GM21367 (cell line): Measurements from ENCODE around the gene IL36G.
A peak's percentile ranks its signal among the peaks of the same experiment; 100 is the strongest.
"Not testable (repeated sequence)": the region's sequence is repeated elsewhere in the genome, so short reads cannot be mapped to it uniquely, and the experiment has no call there.

Source experiments
- ATAC-seq: cut with Tn5 transposase; IDR thresholded peaks from one replicate; pipeline ENCODE4 v1.9.1; 2021; ENCODE audit not compliant: unreplicated experiment

The IL36G gene

DNA sequence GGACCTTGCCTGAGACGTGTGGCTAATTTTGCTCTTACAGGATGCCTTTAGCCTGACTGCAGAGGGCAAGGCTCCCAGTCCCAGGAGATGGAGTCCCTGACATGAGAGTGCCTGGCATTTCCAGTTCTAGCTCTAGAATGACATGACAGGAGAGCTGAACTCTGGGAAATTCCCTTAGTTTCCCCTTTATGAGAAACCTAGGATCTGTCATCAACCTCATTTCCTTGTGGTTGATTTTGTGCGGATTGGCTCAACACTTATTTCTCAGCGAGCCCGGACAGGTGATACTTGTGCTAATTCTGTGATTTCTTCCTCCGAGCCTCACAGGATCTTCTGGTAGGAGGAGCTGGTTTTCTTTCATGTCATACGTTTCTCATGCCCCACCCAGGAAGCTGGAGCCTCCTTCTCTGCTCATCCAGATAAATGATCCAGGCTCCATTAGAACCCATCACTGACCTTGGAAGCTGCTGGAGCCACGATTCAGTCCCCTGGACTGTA is at the start of gene IL36G:
IL36G (plus strand) TSS at position 448 of the 498 bp plus-strand sequence. CDS start 633 bp downstream, outside the sequence.
- no peak for ATAC-seq

DNA sequence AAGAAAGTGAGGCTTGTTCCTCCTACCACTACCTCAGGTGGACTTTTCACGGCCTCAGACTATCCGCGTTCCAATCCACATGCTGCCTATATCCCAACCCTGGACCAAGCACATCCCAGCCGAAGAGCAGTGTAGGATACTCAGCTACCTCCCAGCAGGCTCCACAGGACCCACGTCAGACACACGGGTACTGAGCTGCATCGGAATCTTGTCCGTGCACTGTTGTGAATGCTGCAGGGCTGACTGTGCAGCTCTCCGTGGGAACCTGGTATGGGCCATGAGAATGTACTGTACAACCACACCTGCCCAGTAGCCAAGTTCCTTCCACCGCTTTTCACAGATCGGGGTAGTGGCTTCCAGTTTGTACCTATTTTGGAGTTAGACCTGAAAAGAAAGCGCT is 44.5 kb upstream of the IL36G start:
- no peak for ATAC-seq

DNA sequence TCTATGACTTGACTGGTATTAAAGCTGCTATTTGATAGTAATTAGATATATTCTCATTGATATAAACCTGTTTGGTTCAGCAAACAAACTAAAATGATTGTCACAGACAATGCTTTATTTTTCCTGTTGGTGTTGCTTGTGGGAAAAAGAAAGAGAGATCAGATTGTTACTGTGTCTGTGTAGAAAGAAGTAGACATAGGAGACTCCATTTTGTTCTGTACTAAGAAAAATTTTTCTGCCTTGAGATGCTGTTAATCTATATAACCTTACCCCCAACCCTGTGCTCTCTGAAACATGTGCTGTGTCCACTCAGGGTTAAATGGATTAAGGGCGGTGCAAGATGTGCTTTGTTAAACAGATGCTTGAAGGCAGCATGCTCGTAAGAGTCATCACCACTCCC is 43.7 kb upstream of the IL36G start:
- ATAC-seq: not testable (repeated sequence)

DNA sequence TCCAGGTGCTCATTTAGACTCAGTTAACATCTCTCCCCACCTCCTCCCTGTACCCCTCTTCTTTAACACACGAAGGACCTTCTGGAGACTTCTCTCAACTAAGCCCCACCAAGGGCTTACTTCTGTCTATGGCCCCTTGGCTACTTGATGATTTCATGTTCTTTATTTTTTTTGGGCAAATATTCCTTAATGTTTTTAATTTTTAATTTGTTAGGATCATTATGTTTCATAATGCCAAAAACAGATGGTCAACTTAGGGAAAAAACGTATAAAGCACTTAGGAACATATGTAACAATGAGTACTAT is 40.9 kb upstream of the IL36G start:
- no peak for ATAC-seq

DNA sequence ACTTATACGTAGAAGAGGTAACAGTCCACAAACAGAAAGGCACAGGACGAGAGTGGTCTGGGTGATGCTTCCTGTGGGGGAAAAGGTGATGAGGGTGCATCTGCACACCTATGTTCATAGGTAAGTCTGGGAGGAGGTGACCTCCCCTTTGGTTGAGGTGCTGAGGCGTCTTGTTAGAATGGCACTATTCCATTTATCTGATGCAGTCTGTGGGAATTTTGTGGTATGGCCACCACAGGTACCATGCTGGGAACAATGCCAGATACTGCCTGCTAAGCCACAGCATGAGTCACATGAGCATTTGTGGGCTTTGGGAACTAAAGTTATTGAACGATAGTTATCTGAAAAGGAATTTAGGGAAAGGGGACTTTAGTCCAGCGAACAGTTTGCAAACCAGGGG is 38.9 kb upstream of the IL36G start:
- no peak for ATAC-seq

DNA sequence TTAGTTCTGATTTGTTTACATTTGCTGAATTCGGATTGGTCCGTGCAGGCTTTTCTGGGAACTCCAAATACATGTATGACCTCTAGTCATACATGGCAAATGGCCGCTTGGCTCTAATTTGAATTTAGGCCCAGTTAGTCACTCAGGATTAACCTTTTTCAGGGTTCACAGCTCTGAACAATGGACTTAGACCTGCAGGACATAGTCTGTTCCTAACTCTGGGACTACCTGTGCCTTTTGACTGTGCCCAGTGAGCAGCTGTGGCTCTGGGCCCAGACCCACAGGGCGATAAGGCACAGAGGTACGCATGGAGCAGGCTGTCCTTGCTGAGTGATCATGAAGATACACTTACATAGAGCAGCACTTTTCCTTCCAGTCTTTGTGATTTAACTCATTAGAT is 38.4 kb upstream of the IL36G start:
- ATAC-seq: no peak

DNA sequence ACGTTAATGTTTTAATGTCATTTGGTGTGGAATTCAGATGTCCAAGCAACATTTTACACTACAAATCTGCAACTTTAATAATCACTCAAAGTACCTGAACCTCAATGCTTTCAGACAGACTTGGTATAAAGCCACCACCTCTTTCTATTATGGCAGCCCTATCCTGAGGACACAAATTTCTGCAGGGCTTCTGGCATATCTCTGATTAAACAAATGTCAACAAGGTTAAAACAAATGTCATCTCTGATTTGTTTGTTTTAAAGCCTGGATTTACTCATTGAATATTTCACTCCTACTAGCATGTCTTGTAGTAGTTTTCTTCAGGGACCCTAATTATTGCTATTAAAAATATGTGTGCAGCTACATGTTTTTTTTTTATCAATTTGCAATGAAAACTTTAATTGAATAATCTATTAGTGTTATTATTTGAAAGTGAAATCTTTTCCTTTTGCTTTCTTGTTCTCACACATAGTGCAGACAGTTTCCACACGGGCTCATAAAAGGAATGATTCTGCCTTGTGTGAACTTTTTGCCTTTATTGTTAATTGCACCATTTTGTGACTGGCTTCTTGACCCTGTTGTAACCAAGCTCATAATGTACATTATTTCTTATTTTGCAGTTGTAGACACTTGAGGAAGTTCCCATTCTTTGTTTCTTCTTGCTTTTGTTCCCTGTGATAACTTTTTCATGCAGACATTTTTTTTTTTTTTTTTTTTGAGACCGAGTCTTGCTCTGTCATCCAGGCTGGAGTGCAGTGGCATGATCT is 36.8 kb upstream of the IL36G start:
- no peak for ATAC-seq

DNA sequence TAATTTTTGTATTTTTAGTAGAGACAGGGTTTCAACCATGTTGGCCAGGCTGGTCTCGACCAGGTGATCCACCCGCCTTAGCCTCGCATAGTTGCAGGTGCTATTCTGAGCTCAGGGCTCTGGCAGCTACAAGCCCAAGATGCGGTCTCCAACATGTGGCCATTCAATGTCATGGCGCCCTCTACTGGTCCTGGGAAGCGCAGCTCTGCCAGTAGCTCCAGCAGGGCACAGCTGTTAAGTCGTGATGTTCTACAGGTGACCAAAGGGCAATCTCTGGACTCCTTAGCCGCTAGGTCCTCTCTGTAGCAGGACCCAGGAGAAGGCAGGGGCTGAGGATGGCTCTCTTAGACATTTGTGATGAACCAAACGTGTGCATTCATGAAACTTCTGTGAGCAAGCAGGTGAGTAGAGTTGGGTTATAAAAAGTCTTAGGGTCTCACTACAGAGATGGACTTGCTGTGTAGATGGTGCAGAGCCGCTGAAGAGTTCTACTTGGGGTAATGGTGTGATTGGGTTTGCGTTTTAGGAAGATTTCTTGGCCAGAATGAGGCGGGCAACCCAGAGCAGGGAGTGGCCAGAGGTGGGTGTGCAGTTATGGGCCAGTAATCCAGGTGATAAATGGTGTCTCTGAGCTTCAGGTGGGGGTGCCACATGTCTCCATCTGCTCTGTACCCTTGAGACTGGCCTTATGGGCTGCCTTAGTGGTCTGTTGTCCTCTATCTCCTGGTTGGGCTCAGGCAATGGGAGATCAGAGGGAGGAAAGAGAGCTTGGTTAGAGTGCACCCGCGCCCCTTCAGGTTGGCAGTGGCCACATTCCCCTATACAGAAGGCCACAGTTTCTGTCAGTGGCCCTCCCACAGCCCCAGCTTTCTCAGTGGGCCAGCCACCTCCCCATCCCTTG is 35.8 kb upstream of the IL36G start:
- ATAC-seq: peak; percentile 80

DNA sequence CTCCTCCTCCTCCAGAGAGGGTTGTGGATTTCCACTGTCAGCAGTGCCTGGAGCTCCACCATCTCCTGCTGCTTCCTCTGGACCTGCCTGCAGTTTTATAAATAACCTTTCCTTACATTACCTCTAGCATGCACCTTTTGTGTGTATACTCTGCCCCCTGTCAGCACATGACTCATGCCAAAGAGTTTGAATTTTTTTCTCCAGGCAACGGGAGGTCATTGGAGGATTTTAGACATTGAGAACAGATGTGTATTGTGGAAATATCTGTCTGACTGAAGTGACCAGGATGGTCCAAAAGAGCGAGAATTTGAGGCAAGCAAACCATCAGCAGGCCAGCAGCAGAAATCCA is 35.2 kb upstream of the IL36G start:
- no peak for ATAC-seq

DNA sequence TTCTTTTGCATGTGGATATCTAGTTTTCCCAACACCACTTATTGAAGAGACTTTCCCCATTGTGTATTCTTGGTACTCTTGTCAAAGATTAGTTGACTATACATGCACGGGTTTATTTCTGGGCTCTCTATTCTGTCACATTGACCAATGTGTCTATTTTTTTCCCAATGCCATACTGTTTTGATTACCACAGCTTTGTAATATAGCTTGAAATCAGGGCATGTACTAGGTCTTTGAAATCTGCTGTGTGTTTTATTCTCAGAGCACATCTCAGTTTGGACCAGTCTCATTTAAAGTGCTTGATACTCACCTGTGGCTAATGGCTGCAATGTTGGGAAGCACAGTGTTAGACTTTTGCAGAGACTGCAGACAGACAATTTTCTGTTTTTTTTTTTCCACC is 32.8 kb upstream of the IL36G start:
- no peak for ATAC-seq

DNA sequence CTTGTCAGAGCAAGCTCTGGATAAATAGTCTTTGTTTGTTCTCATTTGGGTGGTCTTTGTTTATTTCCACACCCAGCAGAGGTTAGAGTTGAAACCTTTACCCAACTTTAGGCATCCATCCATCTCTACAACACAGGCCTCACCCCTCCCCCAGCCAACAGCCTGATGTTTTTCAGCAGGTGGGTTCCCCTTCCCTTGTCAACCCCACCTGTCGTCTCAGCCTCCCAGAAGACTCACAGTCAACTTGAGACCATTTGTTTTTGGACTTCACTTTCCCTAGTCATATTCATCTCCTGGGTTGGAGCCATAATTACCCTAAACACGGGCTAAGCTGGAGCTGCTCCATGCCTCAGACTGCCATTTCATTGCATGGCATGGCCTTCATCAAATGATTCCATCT is 31.7 kb upstream of the IL36G start:
- ATAC-seq: no peak

DNA sequence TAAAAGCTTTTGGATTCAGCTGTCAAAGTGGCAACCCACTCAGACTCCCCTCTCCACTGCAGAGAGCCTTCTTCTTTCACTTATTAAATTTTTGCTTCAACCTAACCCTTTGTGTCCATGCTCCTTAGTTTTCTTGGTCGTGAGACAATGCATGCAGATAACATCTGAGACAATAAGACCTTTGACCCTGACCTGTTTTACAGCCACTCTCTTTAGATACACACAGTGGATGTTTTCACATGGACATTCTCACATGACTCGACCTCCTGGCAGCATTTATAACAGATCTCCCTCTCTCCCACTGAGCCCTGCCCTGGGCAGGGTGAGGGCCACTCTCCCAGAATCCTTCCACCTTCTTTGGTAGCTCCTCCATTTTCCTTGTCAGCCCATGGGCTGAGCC is 30.4 kb upstream of the IL36G start:
- no peak for ATAC-seq

DNA sequence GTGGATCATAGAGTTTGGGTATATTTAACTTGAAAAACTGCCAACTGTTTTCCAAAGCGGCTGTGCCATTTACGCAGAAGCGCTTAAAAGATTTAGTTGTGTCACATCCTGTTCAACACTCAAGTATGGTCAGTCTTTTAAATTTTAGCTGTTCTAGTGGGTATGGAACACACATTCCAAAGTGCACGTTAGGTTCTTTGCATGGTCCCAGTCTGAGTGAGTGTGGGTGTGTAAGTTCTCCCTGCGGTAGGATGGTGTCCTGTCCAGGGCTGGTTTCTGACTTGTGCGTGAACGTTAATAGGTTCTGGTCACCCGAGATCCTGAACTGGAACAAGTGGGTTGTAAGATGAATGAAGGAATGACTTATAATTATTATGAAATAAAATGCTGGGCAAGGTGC is 28.4 kb upstream of the IL36G start:
- no peak for ATAC-seq

DNA sequence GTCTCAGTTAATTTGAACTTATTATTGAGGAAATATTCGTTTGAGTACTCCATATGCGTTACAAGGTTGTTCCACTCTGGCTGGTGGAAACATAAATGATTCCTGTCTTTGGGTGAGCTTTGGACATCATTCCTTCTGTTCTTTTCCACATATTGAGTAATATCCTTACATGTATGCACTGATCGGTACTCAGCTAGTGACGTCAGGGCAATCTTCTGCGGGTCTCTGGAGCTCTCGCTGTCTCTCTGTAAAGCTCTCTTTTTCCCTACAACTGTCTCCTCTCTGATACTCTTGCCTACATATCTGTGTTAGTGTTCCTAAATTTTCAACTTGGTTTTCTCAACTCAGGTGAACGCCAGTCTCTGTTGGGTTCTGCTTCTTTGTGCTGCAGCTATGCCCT is 23.4 kb upstream of the IL36G start:
- ATAC-seq: no peak

DNA sequence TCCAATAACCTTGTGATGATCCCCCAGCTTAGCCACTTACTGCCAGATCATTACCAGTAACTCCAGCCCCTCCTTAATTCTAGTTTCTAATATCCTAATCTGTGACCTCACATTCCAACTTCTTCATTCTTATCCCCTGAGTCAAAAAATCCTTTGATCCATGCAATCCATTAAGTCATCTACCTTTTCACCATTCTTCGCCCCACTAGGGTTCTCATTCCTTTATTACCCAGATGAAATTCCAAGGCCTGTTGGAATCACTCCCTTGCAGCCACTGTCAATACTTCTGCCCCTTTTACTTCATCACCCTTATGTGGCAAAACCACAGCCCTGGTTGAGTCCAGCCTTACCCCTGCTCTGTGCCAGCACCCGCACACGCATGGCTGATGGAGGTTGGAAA is 20.3 kb upstream of the IL36G start:
- no peak for ATAC-seq

DNA sequence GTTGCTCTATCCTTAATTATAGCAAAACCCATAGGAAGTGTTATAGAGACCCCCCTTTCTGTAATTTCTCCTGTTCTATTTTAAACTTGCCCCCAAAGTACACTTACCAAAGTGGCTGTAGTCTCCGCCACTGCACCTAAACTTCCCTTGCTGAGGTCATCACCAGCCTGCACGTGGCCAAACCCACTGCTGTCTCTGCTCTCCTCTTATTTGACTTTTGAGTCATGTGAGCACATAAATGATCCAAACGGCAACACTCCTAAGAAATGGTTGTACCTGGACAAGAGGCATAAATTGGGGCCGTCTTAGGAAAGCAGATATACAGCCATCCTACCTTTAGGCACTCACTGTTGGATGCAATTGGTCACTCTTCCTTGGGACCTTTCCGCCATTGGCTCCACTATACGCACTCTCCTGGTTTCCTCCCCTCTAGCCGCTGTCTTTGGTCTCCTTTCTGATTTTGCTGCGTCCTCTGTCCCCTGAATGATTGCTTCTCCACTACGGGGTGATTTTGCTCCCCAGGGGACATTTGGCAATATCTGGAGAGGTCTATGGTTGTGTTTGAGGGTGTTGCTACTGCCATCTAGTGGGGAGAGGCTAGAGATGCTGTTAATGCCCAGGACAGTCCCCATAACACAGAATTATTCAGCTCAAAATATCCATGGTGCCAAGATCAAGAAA is 19.2 kb upstream of the IL36G start:
- ATAC-seq: peak; percentile 58

DNA sequence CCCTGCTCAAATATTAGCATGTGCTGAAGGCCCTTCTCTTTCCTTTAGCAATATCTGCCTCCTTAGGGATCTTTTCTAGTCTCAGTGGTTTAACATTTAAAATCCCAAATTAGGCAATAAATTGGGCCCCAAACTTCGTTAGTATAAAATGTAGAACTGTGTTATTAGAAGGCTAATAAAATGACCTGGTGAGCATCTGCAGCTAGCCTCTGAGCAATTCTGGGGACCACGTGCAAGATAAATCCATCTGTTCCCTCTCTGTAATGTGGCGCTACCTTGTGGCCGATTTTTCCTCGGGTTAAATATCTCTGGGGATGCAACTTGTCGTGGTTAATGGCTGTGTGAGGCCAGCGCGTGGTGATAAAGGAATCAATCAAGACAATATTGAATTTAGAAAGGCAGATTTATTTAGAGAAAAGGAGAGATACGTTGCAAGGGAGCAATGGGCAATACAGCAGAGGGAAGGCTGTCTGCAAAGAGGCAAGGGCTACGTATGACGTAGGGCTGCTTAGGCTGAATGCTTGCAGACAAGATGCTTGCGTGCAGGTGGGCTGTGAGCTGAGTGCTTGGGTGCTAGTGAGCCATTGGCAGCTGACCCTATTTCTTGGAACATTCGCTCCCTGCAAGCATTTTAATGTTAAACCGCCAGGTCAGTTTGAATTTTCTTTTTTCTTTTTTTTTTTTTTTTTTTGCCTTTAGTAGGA is 18.5 kb upstream of the IL36G start:
- no peak for ATAC-seq

DNA sequence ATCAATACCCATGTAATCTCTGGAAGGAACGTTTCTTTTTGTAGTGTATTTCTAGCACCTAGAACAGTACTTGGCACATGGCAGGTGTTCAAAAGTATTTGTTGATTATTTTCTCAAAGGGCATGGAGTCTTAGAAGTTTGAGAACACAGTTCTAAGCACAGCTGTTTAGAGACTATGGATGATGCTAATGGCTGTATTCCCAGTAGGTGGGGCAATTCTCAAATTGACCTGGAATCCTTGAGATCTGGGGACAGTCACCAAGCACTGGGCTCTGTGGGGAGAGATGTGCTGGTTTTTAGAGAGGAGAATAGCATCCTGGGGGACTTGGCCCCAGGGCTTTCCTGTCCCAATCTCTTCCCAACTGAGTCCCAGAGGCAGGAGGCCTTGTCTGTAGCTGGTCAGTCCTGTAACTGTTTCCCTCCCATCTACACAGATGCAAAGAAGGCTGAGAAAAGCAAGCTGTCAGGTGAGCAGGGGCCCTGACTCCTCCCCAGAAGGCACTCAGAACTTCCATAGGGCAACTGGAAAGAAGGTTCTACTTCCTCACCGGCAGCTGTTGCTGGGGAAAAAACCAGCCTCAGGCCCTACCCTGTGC is 17.5 kb upstream of the IL36G start:
- ATAC-seq: no peak

DNA sequence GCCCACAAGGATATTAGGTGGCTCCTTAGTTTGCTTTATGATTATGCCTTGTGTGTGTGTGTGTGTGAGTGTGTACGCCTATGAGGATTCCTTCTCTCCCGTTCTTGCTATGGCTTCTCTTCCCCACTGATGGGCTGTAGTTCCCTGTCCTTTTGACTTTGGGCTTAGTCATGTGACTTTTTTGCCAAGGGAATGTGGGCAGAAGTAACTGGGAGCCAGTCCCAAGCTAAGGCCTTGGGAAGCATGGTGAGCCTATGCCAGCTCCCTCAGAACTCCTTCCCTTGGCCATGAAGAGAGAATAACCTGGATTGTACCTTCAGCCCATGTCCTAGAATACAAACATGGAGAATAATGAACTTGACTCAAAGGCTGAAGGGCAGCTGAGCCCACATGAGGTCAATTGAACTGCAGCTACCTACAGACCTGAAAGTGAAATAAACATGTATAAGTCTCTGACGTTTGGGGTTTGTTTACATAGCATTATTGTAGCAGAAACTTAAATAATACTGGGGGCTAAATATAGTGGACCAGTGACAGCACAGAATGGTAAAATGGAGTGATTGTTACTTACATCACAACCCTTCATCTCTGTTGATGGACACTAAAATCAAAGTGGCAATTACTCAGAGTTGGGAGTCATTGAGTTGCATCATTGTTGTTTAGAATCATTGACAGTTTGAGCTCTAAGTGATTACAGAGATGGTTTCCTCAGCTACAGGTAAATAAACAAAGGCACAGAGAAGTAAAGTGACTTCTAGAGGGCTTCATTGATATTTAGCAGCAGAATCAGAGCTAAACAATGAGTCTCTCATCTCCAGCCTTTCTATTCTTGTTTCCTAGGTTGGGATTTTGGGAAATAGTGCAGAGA is 15.3 kb upstream of the IL36G start:
- no peak for ATAC-seq

DNA sequence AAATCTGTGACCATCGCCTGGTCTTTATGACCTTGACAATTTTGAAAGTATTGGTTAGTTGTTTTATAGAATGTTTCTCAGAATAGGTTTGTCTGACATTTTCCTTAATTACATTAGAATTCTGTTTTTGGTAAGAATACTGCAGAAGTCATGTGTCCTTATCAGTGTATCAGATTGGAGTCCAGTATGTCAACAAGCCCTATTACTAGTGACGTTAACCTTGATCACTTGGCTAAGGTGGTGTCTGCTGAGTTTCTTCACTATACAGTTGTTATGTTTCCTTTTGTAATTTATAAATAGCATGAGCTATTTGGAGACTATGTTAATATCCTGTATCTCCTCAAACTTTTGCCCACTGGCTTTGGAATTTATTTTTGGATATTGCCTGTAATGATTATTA is 10.8 kb upstream of the IL36G start:
- ATAC-seq: no peak
